SIG-M5 treated with dmso at 0.1 percent for 504 hours (cell line): ENCODE measurements around the gene RAD9A.

Source experiments
- DNase-seq: peaks from one replicate; lab custom pipeline; 2025; ENCODE audit not compliant: unreplicated experiment; lab: John Stamatoyannopoulos, UW

The RAD9A gene

DNA sequence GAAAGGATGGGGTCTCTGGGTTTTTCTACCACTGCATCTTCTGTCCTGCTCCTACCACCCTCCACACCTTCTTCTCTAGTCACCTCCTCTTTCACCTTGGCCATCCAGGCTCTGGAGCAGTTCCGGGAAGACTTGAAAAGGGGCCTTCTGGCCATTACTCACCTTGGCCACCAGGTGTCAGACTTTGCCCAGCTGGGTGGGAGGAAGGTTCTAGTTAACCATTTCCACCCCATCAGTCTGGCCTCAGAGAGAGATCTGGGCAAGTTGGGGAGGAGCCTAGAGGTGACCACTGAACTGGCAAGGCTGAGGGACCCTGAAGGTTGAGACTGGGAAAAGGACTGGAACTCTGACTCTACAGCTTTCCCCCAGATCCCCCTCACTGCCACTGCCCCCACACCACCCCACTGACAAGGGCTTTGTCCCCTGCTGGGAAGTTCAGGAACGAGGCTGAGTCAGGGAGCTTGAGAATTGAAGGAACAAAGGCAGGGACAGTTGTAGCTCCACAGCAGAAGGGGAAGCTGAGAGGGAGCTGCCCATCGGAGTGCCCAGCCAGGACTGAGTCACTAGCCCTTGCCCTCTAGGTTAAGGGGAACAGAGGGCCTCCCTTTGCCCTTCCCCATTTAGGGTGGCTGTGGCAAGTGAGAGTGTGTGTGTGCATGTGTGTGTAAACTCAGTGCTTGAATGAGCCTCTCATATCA, 34.8 kb upstream of the RAD9A start:
- DNase-seq, result peak; percentile 80

DNA sequence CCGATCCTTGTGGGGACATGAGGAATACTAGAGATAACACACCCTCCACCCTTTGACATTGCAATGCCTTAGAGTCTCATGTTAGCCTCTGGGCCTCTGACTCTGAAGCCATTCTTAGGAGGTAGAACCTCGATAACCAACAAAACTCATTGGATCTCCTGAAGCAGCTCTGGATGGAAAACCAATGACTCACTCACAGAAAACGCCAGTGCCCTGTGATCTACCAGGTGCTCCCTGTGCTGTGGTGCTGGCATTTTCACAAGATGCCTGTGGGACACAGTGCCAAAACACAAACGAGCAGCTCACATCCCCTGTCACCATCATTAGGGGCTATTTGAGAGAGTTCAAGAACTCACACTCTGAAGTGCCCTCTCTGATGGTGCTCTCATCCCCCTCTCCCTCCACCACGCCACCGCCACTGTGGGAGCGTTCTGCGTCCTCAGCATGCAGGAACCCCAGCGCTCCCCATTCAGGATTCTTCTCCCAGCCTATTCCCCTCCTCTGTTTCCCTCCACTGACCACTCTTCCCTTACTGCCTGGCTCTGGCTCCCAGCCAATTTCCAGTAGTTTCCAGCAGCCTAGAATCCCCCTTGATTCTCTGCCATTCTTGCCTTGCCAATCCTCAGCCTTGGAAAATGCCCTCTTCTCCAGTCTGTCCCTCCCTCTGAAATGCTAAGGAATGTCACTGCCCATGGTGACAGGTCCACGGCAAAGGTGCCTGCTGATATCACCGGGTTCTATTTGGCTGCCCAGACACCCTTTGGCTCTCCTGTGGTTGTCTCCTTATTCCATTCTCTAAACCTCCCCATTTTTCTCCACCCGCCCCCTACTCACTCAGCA, 33.7 kb upstream of the RAD9A start:
- DNase-seq, result no peak

DNA sequence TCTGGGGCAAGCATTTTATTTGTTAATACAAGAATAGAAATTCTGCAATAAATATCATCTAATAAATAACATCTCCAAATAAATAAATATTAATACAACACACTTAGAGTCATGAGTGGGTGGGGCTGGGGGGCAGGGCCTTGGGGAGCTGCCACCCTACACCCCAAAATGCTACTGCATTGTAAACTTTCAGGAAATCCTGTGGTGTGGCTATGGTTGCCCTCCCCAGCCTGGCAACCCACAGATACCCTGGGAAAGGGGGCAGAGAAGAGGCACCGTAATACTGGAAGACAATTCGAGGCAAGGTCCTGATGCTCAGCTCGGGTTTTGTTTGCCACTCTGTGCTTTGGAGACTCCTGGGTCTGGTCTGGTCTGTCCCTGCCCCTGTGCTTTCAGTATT, 27.6 kb upstream of the RAD9A start:
- DNase-seq, result no peak

DNA sequence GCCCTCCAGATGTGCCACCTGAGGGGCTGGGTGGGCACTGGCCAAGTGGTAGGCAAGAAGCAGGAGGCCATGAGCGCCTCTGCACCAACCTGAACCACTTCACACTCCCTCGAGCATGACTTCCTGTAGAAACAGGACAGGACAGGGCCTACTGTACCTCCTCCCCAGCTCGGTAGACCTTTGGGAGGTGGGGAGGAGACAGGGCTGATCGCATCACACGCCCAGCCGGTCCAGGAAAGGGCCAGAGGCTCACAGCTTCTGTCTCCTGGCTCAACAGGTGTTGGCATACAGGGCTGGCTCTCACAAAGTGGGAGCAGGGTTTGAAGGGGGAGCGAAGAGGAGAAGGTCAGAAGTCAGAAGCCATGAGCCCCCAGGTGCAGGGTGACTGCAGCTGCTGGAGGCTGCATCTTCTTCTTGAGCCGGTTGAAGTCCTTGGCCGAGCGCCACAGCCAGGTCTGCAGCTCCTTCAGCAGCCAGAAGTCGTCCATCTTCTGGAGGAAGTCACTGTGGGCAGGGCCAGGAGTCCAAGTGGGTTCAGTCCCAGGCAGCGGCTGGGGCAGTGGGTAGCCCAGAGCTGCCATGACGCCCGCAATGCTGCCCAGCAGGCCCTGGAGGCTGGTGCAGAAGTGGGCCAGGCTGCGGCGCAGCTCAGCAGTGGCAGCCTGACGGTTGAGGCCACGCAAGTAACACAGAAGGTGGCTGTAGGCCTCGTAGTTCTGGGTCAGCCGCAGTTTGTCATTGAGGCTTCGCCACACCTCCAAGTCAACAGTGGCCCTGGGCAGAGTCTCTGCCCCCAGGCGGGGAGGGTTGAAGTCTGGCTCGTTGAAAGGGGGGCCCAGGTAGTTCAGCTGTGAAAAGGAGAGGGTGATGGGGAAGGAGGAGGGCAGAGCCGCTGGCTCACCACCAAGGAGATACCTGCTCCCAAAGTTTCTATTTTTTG, 26.7 kb upstream of the RAD9A start:
- no peak for DNase-seq

DNA sequence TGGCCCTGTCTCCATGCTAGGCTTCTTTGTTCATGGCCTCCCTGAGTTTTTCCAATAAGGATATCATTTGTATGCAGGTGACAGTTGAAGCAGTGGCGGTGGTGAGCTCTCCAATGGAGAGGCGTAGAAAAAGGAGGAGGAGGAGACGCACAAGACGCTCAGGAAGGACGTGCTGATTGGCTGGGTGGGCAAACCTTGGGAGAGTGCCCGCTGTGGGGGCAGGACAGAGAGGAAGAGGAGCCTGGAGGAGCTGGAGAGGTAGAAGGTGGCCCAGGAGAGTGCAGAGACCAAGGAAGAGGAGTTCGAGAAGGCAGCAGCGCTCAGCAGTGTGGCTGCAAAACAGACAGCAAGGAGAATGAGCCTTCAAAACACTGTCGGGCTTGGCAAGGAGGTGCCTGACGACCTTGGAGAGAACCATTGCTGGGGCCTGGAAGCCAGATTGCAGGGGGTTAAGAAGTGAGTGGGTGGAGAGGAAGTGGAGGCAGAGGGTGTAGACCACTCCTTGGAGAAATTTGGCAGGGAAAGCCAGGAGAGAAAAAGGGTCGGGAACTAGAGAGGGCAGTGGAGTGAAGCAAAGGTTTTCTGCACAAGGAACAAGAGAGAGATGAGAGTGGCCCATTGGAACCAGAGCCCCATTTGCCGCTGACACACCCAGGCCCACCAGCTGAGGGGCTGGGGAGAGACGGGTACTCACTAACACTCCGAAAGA, 25.9 kb upstream of the RAD9A start:
- DNase-seq, result no peak

DNA sequence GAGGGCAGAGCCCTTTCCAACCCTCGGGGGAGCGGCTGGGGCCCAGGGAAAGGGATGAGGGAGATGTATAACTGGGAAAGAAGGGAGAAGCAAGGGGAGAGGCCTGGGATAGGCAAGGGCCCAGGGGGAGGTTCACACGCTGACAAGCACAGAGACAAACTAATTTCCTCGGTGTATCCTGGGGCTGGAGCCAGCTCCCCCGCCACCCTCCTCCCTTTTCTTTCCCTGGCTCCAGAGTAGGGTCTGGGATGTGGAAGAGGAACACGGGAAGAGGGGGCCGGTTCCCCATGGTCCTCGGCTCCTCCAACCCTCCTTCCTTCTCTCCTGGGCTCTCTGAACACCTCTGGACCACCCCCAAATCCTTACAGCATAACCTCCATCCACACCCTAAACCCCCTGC, 25.2 kb upstream of the RAD9A start:
- DNase-seq, result no peak

DNA sequence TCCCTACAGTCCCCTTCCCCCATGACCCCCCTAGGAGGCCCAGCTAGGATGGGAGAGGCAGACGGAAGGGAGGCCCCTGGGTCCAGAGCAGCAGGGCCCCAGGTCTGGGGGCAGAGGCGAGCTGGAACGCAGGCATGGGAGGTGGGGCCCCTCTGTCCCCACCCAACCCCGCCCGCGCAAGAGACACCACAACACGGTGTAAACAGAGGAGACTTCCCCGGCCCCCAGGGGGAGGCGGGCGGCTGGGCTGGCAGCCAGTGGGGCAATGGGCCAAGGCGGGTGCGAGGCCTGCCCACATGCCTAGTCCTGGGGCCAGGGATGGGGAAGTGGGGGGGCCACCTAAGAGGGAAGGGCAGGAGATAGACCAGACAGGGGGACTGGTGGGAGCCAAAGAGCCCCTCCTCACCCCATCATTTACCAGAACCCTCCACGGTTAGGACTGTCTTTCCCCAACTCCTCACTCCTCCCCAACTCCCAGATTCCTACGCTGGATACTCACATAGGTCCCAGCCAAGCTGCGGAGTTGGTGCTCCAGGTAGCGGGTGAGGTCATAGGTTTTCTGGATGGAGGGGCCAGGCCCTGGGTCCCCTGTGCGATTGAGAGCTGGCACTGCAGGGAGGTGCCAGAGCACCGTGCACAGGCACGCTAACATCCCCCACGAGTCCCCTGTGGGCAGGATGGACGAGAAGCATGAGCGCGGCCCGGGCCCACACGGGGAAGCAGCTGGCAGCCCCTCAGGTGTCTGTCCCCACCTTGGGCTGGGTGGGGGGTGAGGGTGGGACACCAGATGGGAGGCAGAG, 24.6 kb upstream of the RAD9A start:
- DNase-seq, result no peak

DNA sequence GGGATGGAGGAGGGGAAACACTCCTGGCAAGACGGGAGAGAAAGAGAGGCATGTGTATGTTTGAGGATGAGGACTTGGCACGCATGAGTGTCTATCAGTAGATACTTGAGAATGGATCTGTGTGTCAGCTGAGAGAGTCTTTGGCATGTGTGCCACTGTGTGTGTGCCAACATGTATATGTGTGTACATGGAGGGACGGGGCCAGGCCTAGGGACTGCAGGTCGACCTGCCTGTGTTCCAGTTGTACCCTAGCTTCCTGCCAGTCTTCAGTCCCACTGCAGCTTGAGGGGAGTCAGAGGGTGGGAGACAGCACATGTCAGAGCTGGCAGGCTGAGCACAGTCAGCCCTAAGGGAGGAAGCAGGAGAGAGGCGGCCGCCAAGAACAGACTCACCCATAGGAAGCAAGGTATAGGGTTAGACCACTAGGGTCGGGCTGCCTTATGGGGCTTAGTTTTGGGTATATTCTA, 24.0 kb upstream of the RAD9A start:
- no peak for DNase-seq

DNA sequence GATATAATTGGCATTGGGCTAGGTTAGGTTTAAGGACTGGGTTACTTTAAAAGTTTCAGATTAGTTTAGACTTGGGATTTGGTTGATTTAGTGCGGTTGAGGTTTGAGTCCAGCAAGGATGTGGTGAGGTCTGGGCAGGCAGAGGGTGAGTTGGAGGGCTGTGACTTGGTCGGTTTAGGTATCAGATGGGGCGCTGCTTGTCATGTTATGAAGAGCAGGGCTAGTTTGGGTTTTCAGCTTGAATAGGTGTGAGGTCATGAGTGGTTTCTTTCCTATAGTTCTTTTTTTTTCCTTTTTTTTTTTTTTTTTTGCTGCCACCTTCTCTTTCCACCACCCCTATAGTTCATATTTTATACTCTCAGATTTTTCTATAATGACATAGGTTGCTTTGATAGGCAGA, 23.2 kb upstream of the RAD9A start:
- no peak for DNase-seq

DNA sequence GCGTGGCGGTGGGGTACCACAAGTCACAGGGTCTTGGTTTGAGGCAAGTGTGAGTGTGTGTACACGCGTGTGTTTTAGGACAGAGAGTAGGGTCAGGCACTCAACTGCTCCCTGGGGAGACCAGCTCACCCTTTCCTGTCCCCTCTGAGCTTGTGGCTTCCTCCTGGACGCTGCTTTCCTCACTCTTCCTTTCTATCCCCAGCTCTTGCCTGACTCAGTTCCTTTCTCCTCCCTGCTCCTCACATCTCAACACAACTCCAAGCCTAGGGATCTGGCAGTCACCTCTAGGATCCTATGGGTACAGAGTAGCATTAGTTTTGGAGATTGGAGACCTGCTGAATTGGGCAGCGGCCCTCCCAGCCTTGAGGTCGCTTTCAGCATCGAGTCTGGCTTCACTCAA, 22.5 kb upstream of the RAD9A start:
- DNase-seq, result no peak

DNA sequence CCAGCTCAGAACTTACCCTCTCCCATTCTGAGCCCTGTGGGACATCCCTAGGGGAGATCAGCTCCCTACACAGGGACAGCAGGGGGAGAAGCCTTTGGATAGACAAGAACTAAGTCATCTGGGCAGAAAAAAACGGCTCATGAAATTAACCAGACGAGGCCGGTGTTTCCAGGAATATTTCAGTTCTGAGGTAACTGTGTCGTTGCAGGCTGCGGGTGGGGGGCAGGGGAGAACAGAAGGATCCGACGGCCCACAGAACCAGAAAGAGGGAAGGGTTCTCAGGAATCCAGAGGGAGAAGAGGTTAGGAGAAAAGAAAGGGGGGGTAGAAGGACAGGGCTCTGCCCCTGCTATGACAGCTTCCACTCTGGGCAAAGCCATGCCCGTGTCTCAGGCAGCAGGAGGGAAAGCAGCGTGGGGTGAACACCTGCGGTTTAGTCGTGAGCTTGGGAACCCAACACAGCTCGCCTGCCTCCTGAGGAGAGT, 21.9 kb upstream of the RAD9A start:
- no peak for DNase-seq

DNA sequence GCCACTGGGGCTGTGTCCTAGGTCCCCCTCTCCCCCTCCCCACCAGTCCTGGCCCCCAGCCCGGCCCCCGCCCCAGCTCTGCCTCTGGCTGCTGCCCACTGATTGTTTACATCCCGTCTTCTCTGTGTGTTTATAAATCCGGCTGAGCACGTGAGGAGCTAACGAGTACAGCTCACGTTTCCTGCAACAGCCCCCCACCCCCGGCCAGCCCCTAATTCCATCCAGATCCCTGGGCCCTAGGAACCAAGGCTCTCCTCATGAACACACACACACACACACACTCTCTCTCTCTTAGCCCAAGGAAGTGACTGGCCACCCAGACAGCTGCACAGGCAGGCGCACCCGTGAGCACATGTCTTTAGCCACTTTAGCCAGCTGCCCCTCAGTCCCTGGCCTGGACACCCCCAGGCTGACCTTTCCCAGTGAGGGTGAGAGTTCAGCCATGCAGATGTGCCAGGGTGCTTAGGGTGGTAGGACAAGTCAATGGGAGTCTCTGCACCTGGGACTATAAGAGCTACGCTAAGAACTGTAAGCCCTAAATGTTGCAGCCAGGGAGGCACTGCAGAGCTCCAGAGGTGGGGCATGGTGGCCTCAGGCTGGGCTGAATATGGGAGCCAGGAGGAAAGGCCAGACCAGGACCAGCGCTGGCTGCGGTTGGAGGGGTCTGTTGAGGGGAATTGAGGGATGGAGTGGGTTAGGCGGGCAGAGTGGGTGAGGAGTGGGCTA, 21.3 kb upstream of the RAD9A start:
- DNase-seq, result no peak

DNA sequence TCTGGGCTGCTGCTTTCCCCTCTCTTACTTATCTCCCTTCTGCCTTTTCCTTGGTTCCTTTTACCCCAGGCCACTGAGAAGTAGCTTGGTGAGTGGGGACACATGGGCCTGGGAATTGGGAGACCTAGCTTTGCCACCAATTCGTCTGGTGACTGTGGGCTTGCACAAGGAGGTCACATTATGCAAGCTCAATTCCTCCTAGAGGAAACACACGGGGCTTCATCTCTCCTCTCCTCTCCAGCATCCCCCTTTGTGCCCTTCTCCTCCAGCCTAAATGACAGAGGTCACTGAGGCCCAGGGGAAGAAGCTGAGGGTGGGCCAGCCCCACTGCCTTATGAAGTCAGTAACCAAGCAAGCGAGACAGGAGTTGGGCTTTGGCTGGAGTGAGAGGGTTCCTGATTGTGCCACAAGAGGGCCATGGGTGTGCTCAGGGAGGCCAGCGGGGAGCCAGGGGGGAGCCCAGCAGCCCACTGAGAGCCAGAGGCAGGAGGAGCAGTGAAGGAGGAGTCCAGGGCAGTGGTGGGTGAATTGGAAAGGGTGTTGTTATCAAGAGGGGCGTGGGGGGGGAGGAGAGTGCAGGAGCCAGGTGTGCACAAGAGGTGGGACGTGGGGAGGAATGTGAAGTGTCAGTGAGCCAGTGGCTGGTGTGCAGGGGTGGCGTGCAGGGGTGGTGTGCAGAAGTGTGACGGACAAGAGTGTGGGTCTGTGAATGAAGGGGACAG, 20.4 kb upstream of the RAD9A start:
- peak; percentile 71 for DNase-seq

DNA sequence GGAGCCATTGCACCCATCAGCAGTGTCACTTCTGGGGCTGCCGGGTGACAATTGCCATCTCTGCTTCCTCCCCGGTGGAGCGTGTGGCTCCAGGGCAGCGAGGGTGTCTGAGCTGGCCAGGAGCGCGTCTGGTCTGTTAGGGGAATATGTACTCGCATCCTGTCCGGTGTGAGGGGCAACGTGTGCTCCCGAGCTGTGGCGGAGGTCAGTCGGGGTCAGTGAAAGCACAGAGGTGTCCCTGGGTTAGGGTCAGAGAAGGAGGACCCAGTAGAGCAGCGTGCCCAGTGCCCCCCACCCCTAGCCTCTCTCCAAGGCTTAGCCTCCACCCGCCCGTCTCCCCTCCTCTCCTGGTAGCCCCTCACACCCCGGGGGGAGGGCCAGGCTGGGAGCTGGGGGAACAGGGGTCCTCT, 19.9 kb upstream of the RAD9A start:
- DNase-seq, result no peak

DNA sequence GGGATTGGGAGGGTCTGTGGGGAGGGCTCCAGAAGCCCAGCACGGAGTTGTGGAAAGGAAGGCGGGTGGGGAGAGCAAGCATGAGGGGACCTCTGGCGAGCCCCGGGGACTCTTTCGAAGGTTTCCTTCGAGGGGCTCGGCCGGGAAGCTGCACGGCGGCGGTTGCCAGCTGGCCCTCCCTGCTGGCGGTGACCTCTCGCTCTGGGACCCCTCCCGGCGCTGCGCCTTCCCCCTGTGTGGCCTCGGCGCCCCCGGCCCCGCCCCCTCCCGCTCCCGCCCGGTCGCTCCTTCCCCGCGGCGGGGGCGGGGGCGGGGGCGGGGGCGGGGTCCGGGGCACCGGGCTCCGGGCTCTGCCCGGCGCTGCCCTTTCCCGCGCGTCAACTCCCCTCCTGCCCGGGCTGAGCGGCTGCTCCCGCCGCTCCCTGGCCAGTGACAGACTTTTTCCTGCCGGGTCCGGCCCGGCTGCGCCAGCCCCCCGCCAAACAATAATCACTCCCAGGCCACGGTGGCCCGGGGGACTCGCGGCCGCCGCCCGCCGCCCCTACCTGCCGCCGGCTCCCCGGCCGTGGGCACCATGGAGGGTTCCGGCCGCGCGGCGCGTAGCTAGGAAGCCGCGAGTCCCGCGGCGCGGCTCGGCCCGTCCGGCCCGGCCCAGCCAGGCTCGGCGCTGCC, 19.3 kb upstream of the RAD9A start:
- DNase-seq, result no peak

DNA sequence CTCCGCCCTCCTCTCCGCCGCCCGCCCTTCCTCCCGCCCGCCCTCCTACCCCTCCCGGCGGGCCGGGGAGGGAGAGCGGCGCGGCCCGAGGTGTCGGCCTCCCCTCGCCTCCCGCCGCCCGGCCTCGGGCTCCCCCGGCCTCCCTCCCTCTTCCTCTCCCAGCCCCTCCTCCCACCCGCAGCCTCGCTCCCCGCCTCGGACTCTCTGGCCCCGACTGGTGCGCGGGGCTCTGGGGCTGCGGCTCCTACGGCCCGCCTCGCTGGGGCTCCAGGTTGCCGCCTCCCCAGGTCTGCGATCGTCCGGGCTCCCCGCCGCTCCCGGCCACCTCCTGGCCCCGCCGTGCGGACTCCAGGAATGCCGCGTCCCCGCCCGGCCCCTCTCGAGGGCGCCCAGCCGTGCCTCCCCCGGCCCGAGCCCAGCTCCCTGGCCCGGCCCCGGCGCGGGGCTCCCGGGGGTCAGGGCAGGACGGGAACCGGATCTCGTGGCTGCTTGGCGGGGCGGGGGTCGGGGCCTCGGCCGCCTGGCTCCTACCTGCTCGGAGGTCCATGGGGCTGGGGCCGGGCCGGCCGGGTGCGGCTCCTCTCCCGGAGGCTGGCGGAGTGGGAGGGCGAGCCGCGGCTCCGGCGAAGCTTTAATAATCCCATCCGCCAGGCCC, 18.7 kb upstream of the RAD9A start, which contains the start of gene CLCF1:
CLCF1 (minus strand) TSS at position 606 of the 655 bp plus-strand sequence; CDS start at position 547, 59 bp downstream.
- DNase-seq, result peak; percentile 24
